Esophagus muscularis mucosa (tissue), 4 donors: ENCODE data around the gene SLC9A8. TPM values are rescaled to one million over a fixed set of nuclear protein-coding genes. Genes with fewer than 3 reads are reported as not detected.
A peak's percentile ranks its signal among the peaks of the same experiment; 100 is the strongest.

Experiments used
- DNase-seq: peaks from one replicate; pipeline ENCODE4 v3.0.0-alpha.2; 2017; ENCODE audit errors: extremely low spot score
- H3K27ac ChIP-seq, 4 donors: fragments of 200-600 bp; sonication (generic); replicated peaks in 1 of 4; 1 replicate in 3 of 4; 2 replicates in 1 of 4; pipeline ENCODE4 v1.5.1; 2016 to 2019; ENCODE audit warnings: mild to moderate bottlenecking in 1 of 4
- H3K27me3 ChIP-seq, 4 donors: fragments of 200-600 bp; sonication (generic); one replicate each; pipeline versions ENCODE4 v1.5.1 to v1.6.0; 2016 to 2019
- H3K36me3 ChIP-seq, 4 donors: fragments of 200-600 bp; sonication (generic); one replicate each; pipeline ENCODE4 v1.5.1; 2016 to 2019
- H3K4me1 ChIP-seq, 4 donors: fragments of 200-600 bp; sonication (generic); one replicate each; pipeline ENCODE4 v1.5.1; 2016 to 2019
- H3K4me3 ChIP-seq, 4 donors: fragments of 200-600 bp; sonication (generic); 1 replicate in 2 of 4; 2 replicates in 2 of 4; pipeline ENCODE4 v1.5.1; 2016 to 2019; ENCODE audit warnings: mild to moderate bottlenecking in 4 of 4, moderate library complexity in 1 of 4
- H3K9me3 ChIP-seq, 4 donors: fragments of 200-600 bp; sonication (generic); 1 replicate in 3 of 4; 2 replicates in 1 of 4; pipeline ENCODE4 v1.5.1; 2016 to 2019
- EP300 ChIP-seq: sonication (generic); formaldehyde crosslinking; IDR thresholded peaks from one replicate; pipeline ENCODE4 v1.6.1; 2017; ENCODE audit warnings: antibody characterized with exemption
- POLR2A ChIP-seq: fragments of 450-650 bp; IDR thresholded peaks from one replicate; pipeline ENCODE4 v1.6.1; 2017; ENCODE audit warnings: antibody characterized with exemption, moderate library complexity, mild to moderate bottlenecking, low read depth
- POLR2AphosphoS5 ChIP-seq, 2 donors: sonication (generic); formaldehyde crosslinking; IDR thresholded peaks; one replicate each; pipeline ENCODE4 v1.6.1; 2017; ENCODE audit warnings: antibody characterized with exemption in 2 of 2
- WGBS: methylation state at CpG from one replicate; pipeline ENCODE4 v1.1.5; 2018; 5-methylcytosine and 5-hydroxymethylcytosine counted together
- intact Hi-C: fragments of 100-400 bp; cut with DNase I; formaldehyde crosslinking; loops from one replicate; pipeline ENCODE4 v1.15.1; 2023
- total RNA-seq, 4 donors: library from RNA; depleted of rRNA; stranded (reverse); fragments of >200 nt; gene quantifications; one replicate each; pipeline versions ENCODE4 v1.1.0 to v1.2.1, GENCODE V29; 2016
- TF ChIP-seq, protein P1 (sequence below), 3 experiments: fragments of 200-600 bp in 2 of 3; fragments of 450-650 bp in 1 of 3; sonication (generic) in 2 of 3; IDR thresholded peaks; one replicate each; pipeline ENCODE4 v1.5.1; 2017 to 2019; ENCODE audit warnings: antibody characterized with exemption in 3 of 3, mild to moderate bottlenecking in 2 of 3, moderate library complexity in 1 of 3

The SLC9A8 gene
- total RNA-seq, 4 donors from 2014 or later, result 7.5 to 9.0 (median 7.5) TPM

GRCh38 chr20:49845060-49845459 is 32.4 kb downstream of the SLC9A8 start:
- Histone ChIP-seq H3K9me3 (no peaks in the 10 kb centered on the region), H3K4me1 (peaks cover 0 to 4% (median 0%) of the 10 kb centered on the region in 4 donors), H3K36me3 (peaks cover 0 to 44% (median 37%) of the 10 kb centered on the region in 4 donors), H3K27ac (no peak overlapping the region), H3K27me3 (no peaks in the 10 kb centered on the region), H3K4me3 (no peak overlapping the region)
- intact Hi-C loops, result loop anchor here (10.0 kb wide), 1 partner anchor 300 kb away; no protein-coding TSS in a partner anchor
- 71% methylated on average over 1 of the region's 1 CpG for WGBS
- TF ChIP-seq POLR2A (no peak), EP300 (no peak), POLR2AphosphoS5 (IDR thresholded peaks at IDR 0.05) (no peak)
- TF ChIP-seq, protein P1, sequence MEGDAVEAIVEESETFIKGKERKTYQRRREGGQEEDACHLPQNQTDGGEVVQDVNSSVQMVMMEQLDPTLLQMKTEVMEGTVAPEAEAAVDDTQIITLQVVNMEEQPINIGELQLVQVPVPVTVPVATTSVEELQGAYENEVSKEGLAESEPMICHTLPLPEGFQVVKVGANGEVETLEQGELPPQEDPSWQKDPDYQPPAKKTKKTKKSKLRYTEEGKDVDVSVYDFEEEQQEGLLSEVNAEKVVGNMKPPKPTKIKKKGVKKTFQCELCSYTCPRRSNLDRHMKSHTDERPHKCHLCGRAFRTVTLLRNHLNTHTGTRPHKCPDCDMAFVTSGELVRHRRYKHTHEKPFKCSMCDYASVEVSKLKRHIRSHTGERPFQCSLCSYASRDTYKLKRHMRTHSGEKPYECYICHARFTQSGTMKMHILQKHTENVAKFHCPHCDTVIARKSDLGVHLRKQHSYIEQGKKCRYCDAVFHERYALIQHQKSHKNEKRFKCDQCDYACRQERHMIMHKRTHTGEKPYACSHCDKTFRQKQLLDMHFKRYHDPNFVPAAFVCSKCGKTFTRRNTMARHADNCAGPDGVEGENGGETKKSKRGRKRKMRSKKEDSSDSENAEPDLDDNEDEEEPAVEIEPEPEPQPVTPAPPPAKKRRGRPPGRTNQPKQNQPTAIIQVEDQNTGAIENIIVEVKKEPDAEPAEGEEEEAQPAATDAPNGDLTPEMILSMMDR (IDR thresholded peaks at IDR 0.05), result no peak
- no peak for DNase-seq

DNA sequence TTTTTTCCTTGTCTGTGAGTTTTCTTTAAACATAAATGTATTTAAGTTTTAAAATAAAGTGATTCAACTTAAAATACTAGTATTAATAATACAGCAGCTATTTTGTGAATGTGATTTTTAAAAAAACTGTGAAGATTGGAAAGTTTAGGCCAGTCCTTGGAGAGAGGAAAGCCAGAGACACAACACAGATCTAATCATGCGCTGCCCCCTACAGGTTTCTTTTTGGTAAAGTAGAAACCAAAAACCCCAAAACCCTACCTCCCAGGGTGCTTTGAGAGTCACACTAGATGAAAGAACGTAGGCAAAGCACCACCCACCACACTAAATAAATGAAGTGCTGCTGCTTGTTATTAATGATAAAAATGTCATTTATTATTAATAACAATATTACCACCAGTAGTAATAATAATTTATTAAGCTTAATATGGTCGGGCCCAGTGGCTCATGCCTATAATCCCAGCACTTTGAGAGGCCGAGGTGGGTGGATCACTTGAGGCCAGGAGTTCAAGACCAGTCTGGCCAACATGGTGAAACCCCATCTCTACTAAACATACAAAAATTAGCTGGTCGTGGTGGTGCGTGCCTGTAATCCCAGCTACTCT is 33.7 kb downstream of the SLC9A8 start:
- TF ChIP-seq, protein P1 (IDR thresholded peaks at IDR 0.05), result peak; percentile 57 to 67 (median 60)
- no peak for TF ChIP-seq POLR2AphosphoS5 (IDR thresholded peaks at IDR 0.05)
- Histone ChIP-seq H3K4me3 (no peak overlapping the region), H3K36me3 (peaks cover 0 to 53% (median 36%) of the 10 kb centered on the region in 4 donors), H3K4me1 (peaks cover 6 to 14% (median 9%) of the 10 kb centered on the region in 4 donors), H3K9me3 (no peaks in the 10 kb centered on the region), H3K27ac (no peak overlapping the region), H3K27me3 (no peaks in the 10 kb centered on the region)
- 75% methylated on average over 6 of the region's 6 CpGs for WGBS
- intact Hi-C loops, result loop anchor here (1.0 to 10.0 kb wide), 2 partner anchors 235 to 302 kb away; no protein-coding TSS in a partner anchor
- DNase-seq, result no peak

GRCh38 chr20:49850463-49851230 is 38.0 kb downstream of the SLC9A8 start:
- WGBS, result 69% methylated on average over 8 of the region's 8 CpGs
- TF ChIP-seq POLR2AphosphoS5 (IDR thresholded peaks at IDR 0.05), result no peak
- TF ChIP-seq POLR2A, result no peak
- TF ChIP-seq, protein P1 (IDR thresholded peaks at IDR 0.05), result no peak
- TF ChIP-seq EP300, result no peak
- Histone ChIP-seq H3K4me3 (no peak overlapping the region), H3K36me3 (peaks cover 9 to 70% (median 53%) of the 10 kb centered on the region in 4 donors), H3K27ac (peak overlapping the region in 1 of 4 donors; percentile 18), H3K27me3 (no peaks in the 10 kb centered on the region), H3K4me1 (peaks cover 8 to 18% (median 15%) of the 10 kb centered on the region in 4 donors), H3K9me3 (no peaks in the 10 kb centered on the region)
- intact Hi-C loops, result no loop called here
- DNase-seq, result no peak

- intact Hi-C loops, result no loop called here
Measured at GRCh38 chr20:49851231-49851705, 38.6 kb downstream of the SLC9A8 start.

More at GRCh38 chr20:49851231-49851705, 38.6 kb downstream of the SLC9A8 start:
- 58% methylated on average over 2 of the region's 3 CpGs for WGBS
- Histone ChIP-seq H3K4me3 (no peak overlapping the region), H3K36me3 (peaks cover 15 to 75% (median 58%) of the 10 kb centered on the region in 4 donors), H3K9me3 (no peaks in the 10 kb centered on the region), H3K27me3 (no peaks in the 10 kb centered on the region), H3K27ac (peak overlapping the region in 2 of 4 donors; percentile 18 to 28), H3K4me1 (peaks cover 8 to 18% (median 15%) of the 10 kb centered on the region in 4 donors)
- DNase-seq, result no peak
- no peak for TF ChIP-seq EP300
- no peak for TF ChIP-seq POLR2A
- no peak for TF ChIP-seq POLR2AphosphoS5 (IDR thresholded peaks at IDR 0.05)
- TF ChIP-seq, protein P1 (IDR thresholded peaks at IDR 0.05), result no peak
